GM06990 (cell line): ENCODE measurements around the gene NPAS3.

Experiments
- DNase-seq: peaks from one replicate; pipeline ENCODE4 v3.0.0-alpha.2; 2011; ENCODE audit not compliant: insufficient read length; ENCODE audit errors: extremely low read depth
- H3K27me3 ChIP-seq: replicated peaks from 2 replicates; pipeline ENCODE4 v1.6.0; 2011; ENCODE audit warnings: low read length; ENCODE audit not compliant: control insufficient read depth, insufficient read depth
- H3K36me3 ChIP-seq: 2 replicates; pipeline ENCODE4 v1.5.1; 2011; ENCODE audit warnings: low read length; ENCODE audit not compliant: control insufficient read depth, insufficient read depth
- H3K4me3 ChIP-seq: replicated peaks from 2 replicates; pipeline ENCODE4 v1.5.1; 2011; ENCODE audit warnings: low read depth, mild to moderate bottlenecking, control low read depth, low read length
- CTCF ChIP-seq: IDR thresholded peaks from 2 replicates; pipeline ENCODE4 v1.5.1; 2011; ENCODE audit warnings: low read length, control low read depth, mild to moderate bottlenecking, inconsistent platforms; ENCODE audit not compliant: insufficient read depth, poor library complexity, severe bottlenecking

Gene NPAS3

DNA sequence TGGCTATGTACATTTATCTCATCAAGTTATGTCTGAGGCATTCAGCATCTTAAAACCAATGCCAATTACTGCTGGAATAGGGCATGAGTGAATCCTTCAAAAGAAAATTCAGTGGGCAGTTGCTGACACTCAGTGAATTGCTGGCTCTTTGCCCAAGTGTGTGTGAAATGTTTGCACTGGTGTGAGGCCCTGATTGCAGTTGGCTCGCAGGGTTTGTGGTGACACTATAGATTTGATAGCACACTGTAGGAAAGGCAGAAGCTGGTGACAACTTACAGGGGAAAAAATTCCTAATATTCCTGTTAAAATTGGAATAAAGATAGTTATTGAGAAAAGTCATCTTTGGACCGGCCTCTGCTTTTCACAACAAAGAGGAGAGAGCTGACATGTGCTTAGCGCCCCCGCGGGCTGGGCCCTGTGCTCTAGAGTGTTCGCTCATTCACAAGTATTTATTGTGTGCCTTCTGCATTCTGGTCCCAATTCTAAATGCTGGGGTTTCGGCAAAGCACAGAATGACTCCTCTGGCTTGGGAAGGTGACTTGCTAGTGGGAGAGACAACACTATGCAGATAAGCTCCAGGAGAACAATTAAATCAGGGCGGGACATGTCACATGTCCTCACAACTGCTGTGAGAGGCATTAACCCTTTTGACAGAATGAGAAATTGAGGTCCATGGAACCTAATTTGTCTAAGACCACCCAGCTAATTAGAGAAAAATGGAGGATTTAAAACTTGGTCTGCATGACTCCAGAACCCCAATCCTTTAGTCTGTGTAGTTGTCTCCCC is 418.7 kb downstream of the NPAS3 start:
- TF ChIP-seq CTCF, result no peak
- no peaks in the 10 kb centered on the region for H3K27me3 ChIP-seq
- no peak for DNase-seq

GRCh38 chr14:33359288-33359881 is 420.7 kb downstream of the NPAS3 start:
- Histone ChIP-seq H3K4me3 (no peak overlapping the region), H3K27me3 (no peaks in the 10 kb centered on the region), H3K36me3 (no peaks in the 10 kb centered on the region)
- DNase-seq, result no peak
- TF ChIP-seq CTCF, result no peak

More for the DNA sequence above, 418.7 kb downstream of the NPAS3 start:
- Histone ChIP-seq H3K36me3 (no peaks in the 10 kb centered on the region), H3K4me3 (no peak overlapping the region)

DNA sequence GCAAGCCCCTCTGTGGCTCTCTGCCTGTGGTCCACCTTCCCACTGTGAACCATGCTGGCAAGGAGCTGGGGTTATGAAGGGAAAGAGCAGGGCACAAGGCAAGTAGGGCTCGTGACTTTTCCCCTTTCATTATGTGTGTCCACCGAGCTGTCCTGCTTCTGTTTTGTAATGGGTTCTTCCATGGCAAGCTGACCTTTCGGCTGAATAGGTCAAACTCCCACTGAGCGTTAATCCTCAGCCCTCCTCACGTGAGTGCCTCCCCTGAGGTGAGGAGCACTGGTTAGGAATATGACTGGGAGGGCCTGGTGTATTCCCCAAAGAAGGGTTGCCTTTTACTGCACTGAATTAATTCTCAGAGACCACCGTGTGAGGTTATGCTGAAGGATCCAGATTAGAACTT is 424.3 kb downstream of the NPAS3 start:
- DNase-seq, result no peak

DNA sequence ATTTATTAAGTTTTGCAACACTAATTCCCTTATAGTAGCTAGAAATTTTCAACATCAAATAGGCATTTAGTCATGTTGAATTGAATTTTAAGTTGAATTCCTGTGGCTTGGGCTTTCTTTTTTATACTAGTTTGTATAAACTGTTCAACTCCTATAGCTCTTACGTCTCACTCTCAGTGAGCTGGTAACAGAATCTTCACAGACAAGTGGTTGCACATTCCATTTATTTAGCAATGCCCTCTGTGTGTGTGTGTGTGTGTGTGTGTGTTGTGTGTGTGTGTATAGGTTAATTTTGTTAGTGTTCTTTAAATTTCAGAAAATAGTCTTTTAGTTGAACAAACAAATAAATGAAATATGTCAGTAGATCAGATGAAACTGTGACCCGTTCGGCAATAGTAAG is 425.0 kb downstream of the NPAS3 start:
- Histone ChIP-seq H3K4me3 (no peak overlapping the region), H3K36me3 (no peaks in the 10 kb centered on the region), H3K27me3 (no peaks in the 10 kb centered on the region)
- DNase-seq, result no peak
- TF ChIP-seq CTCF, result no peak

More for the DNA sequence above, 424.3 kb downstream of the NPAS3 start:
- Histone ChIP-seq H3K27me3 (no peaks in the 10 kb centered on the region), H3K36me3 (no peaks in the 10 kb centered on the region), H3K4me3 (no peak overlapping the region)
- TF ChIP-seq CTCF, result no peak

DNA sequence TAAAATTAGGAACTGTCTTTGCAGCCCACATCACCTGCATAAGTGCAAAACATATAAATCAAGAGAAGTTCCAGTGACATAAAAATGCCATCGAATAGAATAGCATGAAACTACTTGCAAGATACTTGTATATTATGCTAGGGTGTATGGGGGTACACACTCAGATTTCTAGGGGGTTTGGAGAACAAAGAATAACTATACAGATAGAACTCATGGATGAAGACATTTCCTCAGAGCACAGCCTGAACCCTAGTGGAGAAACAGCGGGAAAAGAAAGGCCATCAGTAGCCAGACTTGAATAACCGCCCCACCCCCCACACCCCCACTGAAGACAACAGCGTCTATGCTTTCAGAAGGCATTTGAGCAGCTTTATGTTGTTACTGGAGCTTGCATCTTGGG is 425.8 kb downstream of the NPAS3 start:
- no peak for TF ChIP-seq CTCF

More for the DNA sequence above, 425.8 kb downstream of the NPAS3 start:
- DNase-seq, result no peak
- Histone ChIP-seq H3K4me3 (no peak overlapping the region), H3K36me3 (no peaks in the 10 kb centered on the region), H3K27me3 (no peaks in the 10 kb centered on the region)
